Sigmoid colon (tissue), 7 donors: ENCODE results near the gene UBALD1. TPM values are rescaled to one million over a fixed set of nuclear protein-coding genes. Genes with fewer than 3 reads are reported as not detected.

Experiments used
- DNase-seq: peaks from one replicate; pipeline ENCODE4 v3.0.0-alpha.2; 2019
- H3K27ac ChIP-seq, 4 donors: fragments of 200-600 bp; sonication (generic); one replicate each; pipeline ENCODE4 v1.5.1; 2016 to 2019; ENCODE audit warnings: mild to moderate bottlenecking in 1 of 4
- H3K27me3 ChIP-seq, 3 donors: fragments of 200-600 bp; sonication (generic); one replicate each; pipeline ENCODE4 v1.5.1; 2019; ENCODE audit warnings: mild to moderate bottlenecking in 1 of 3
- H3K36me3 ChIP-seq, 4 donors: fragments of 200-600 bp; sonication (generic); one replicate each; pipeline ENCODE4 v1.5.1; 2016 to 2019
- H3K4me1 ChIP-seq, 4 donors: fragments of 200-600 bp; sonication (generic); one replicate each; pipeline ENCODE4 v1.5.1; 2017 to 2019
- H3K4me3 ChIP-seq, 4 donors: fragments of 200-600 bp; sonication (generic); one replicate each; pipeline ENCODE4 v1.5.1; 2017 to 2019; ENCODE audit warnings: mild to moderate bottlenecking in 2 of 4, moderate library complexity in 1 of 4
- H3K9me3 ChIP-seq, 4 donors: fragments of 200-600 bp in 3 of 4; sonication (generic) in 3 of 4; one replicate each; pipeline versions ENCODE4 v1.5.1 to v1.6.1; 2013 to 2019
- EP300 ChIP-seq, 4 donors: sonication (generic); formaldehyde crosslinking; IDR thresholded peaks; one replicate each; pipeline ENCODE4 v1.6.1; 2017; ENCODE audit warnings: antibody characterized with exemption in 4 of 4
- POLR2A ChIP-seq, 2 donors: fragments of 450-650 bp; IDR thresholded peaks; one replicate each; pipeline ENCODE4 v1.6.1; 2016; ENCODE audit warnings: antibody characterized with exemption in 2 of 2, mild to moderate bottlenecking in 2 of 2, moderate library complexity in 2 of 2
- POLR2AphosphoS5 ChIP-seq, 4 donors: sonication (generic); formaldehyde crosslinking; IDR thresholded peaks; one replicate each; pipeline ENCODE4 v1.6.1; 2017; ENCODE audit warnings: antibody characterized with exemption in 4 of 4
- WGBS, 2 donors: extraction: QIAGEN DNeasy Blood & Tissue Kit; methylation state at CpG; one replicate each; pipeline ENCODE4 v1.1.7; 2013; 5-methylcytosine and 5-hydroxymethylcytosine counted together
- intact Hi-C: fragments of 100-400 bp; cut with DNase I; formaldehyde crosslinking; loops from one replicate; pipeline ENCODE4 v1.15.1; 2023
- polyA plus RNA-seq, 3 donors: library from polyadenylated mRNA; stranded (reverse); fragments of 200-250 nt; gene quantifications; one replicate each; pipeline ENCODE4 v1.2.3, GENCODE V29; 2013
- total RNA-seq, 4 donors: library from RNA; depleted of rRNA; stranded (reverse); fragments of >200 nt; gene quantifications; one replicate each; pipeline ENCODE4 v1.1.0, GENCODE V29; 2016
- TF ChIP-seq, protein P1 (sequence below), 4 experiments: fragments of 450-650 bp in 3 of 4; fragments of 200-600 bp in 1 of 4; IDR thresholded peaks; one replicate each; pipeline ENCODE4 v1.5.1; 2016 to 2019; ENCODE audit warnings: antibody characterized with exemption in 4 of 4, mild to moderate bottlenecking in 3 of 4, moderate library complexity in 2 of 4
- donor health status: healthy with polysubstance abuse.
- donor health status: Bipolar disorder and iron deficiency.
- donor health status: healthy.

The UBALD1 gene
- total and polyA plus RNA-seq, 7 donors = 7.6 to 22.9 (median 12.6) TPM

- TF ChIP-seq EP300 (IDR thresholded peaks at IDR 0.05) (no peak), POLR2AphosphoS5 (IDR thresholded peaks at IDR 0.05) (no peak), POLR2A (IDR thresholded peaks at IDR 0.05) (no peak)
- TF ChIP-seq, protein P1, sequence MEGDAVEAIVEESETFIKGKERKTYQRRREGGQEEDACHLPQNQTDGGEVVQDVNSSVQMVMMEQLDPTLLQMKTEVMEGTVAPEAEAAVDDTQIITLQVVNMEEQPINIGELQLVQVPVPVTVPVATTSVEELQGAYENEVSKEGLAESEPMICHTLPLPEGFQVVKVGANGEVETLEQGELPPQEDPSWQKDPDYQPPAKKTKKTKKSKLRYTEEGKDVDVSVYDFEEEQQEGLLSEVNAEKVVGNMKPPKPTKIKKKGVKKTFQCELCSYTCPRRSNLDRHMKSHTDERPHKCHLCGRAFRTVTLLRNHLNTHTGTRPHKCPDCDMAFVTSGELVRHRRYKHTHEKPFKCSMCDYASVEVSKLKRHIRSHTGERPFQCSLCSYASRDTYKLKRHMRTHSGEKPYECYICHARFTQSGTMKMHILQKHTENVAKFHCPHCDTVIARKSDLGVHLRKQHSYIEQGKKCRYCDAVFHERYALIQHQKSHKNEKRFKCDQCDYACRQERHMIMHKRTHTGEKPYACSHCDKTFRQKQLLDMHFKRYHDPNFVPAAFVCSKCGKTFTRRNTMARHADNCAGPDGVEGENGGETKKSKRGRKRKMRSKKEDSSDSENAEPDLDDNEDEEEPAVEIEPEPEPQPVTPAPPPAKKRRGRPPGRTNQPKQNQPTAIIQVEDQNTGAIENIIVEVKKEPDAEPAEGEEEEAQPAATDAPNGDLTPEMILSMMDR (IDR thresholded peaks at IDR 0.05) = no peak
- intact Hi-C loops = no loop called here
- whole genome bisulfite sequencing, 2 donors = 87 to 92% methylated on average over 10 of the region's 10 CpGs
- peaks cover 0 to 30% (median 0%) of the 10 kb centered on the region in 3 donors for H3K27me3 ChIP-seq
- DNase-seq = no peak
- no peaks in the 10 kb centered on the region for H3K36me3 ChIP-seq
- H3K4me1 ChIP-seq = peaks cover 0 to 33% (median 16%) of the 10 kb centered on the region in 4 donors
- no peaks in the 10 kb centered on the region for H3K9me3 ChIP-seq
- no peak overlapping the region for H3K27ac ChIP-seq
- no peak overlapping the region for H3K4me3 ChIP-seq
These were observed 15.7 kb downstream of the UBALD1 start for GRCh38 chr16:4599037-4599436.

DNA sequence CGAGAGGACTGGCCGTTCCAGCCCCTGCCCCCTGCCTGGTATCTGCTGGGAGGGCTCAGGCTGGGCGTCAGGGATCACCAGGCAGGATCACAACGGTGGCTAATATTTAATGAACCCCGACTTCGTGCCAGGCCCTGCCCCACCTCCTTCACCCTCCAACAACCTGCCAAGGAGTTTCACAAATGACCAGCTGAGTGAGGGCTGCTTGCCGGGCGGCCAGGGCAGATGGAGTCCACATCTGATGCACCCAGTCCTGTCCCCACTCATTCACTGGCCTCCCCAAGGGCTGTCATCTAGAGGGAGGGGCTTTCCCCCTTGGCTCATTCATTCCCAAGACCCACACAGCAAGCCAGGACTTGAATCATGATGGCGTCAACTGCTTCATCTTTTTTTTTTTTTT, 17.5 kb downstream of the UBALD1 start:
- WGBS, 2 donors = 46 to 66% methylated on average over 9 of the region's 9 CpGs
- Histone ChIP-seq H3K27ac (no peak overlapping the region), H3K27me3 (peaks cover 0 to 31% (median 0%) of the 10 kb centered on the region in 3 donors), H3K4me1 (peaks cover 0 to 15% (median 13%) of the 10 kb centered on the region in 4 donors), H3K36me3 (no peaks in the 10 kb centered on the region), H3K9me3 (no peaks in the 10 kb centered on the region), H3K4me3 (no peak overlapping the region)
- TF ChIP-seq POLR2AphosphoS5 (IDR thresholded peaks at IDR 0.05) (no peak), POLR2A (IDR thresholded peaks at IDR 0.05) (no peak), EP300 (IDR thresholded peaks at IDR 0.05) (no peak)
- TF ChIP-seq, protein P1 (IDR thresholded peaks at IDR 0.05) = no peak
- DNase-seq = no peak
- intact Hi-C loops = no loop called here

DNA sequence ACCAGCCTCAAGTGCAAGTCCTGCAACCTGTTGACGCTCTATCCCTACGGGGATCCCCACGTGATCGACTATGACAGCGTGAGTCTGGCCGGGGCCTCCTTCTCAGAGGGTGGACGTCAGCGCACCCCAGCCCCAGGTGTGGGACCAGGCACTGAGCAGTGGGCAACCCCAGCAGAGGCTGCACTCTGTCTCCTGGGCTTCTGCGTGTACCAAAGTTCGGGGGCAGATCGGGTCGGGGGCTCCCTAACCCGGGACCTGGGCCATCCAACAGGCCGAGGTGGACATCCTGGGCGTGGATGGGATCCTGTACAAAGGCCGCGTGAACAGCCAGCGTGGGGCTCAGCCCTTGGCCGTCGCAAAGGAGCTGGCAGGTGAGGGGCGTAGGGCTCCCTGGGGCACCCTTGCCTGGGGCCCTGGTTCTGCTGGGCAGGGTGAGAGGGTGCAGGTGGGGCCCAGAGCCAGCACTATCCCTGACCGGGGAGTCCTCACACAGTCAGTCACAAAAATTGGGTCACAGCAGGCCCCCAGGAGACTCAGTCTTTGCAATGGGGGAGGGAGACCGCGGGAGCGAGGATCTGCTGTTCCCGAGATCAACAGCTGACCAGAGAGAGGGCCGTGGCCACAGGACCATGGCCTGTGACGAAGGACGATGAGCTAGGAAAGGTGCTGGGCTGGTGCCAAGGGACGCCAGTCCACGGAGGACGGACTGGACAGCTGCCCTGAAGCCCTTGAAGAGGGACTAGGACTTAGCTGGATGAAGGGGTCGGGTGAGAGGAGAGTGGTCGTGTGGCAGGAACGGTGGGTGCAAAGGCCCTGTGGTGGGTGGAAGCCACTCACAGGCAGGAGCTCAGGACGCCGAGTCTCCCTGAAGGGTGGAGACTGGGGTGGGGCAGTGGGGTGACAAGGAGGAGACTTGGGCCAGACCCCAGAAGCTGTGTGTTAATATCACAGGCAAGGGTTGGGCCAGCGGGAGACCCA, 20.0 kb downstream of the UBALD1 start:
- H3K4me1 ChIP-seq = no peaks in the 10 kb centered on the region
- intact Hi-C loops = no loop called here
- no peaks in the 10 kb centered on the region for H3K9me3 ChIP-seq
- peaks cover 0 to 19% (median 0%) of the 10 kb centered on the region in 3 donors for H3K27me3 ChIP-seq
- no peak for DNase-seq
- H3K4me3 ChIP-seq = no peak overlapping the region
- no peak overlapping the region for H3K27ac ChIP-seq
- no peak for TF ChIP-seq EP300 (IDR thresholded peaks at IDR 0.05)
- no peak for TF ChIP-seq POLR2AphosphoS5 (IDR thresholded peaks at IDR 0.05)
- no peak for TF ChIP-seq POLR2A (IDR thresholded peaks at IDR 0.05)
- TF ChIP-seq, protein P1 (IDR thresholded peaks at IDR 0.05) = no peak
- 87 to 92% methylated on average over 38 of the region's 38 CpGs for WGBS, 2 donors
- H3K36me3 ChIP-seq = no peaks in the 10 kb centered on the region

- no peaks in the 10 kb centered on the region for H3K4me1 ChIP-seq
- H3K9me3 ChIP-seq = no peaks in the 10 kb centered on the region
- no peak overlapping the region for H3K4me3 ChIP-seq
- H3K27ac ChIP-seq = no peak overlapping the region
- no peak for TF ChIP-seq EP300 (IDR thresholded peaks at IDR 0.05)
- no peak for TF ChIP-seq POLR2AphosphoS5 (IDR thresholded peaks at IDR 0.05)
- TF ChIP-seq POLR2A (IDR thresholded peaks at IDR 0.05) = no peak
- TF ChIP-seq, protein P1 (IDR thresholded peaks at IDR 0.05) = no peak
- H3K36me3 ChIP-seq = no peaks in the 10 kb centered on the region
- 79 to 81% methylated on average over 16 of the region's 16 CpGs for WGBS, 2 donors
- peaks cover 0 to 9% (median 0%) of the 10 kb centered on the region in 3 donors for H3K27me3 ChIP-seq
- intact Hi-C loops = no loop called here
- no peak for DNase-seq
These were observed 21.6 kb downstream of the UBALD1 start for GRCh38 chr16:4593086-4593485.
